ENCODE results near the gene LRRC32. TPM values are rescaled to one million over a fixed set of nuclear protein-coding genes. Genes with fewer than 3 reads are reported as not detected.

The LRRC32 gene
- polyA plus RNA-seq, 1 donor (not counting 4 experiments of a cell fraction or from before 2014, with no cell fraction given), result not detected

DNA sequence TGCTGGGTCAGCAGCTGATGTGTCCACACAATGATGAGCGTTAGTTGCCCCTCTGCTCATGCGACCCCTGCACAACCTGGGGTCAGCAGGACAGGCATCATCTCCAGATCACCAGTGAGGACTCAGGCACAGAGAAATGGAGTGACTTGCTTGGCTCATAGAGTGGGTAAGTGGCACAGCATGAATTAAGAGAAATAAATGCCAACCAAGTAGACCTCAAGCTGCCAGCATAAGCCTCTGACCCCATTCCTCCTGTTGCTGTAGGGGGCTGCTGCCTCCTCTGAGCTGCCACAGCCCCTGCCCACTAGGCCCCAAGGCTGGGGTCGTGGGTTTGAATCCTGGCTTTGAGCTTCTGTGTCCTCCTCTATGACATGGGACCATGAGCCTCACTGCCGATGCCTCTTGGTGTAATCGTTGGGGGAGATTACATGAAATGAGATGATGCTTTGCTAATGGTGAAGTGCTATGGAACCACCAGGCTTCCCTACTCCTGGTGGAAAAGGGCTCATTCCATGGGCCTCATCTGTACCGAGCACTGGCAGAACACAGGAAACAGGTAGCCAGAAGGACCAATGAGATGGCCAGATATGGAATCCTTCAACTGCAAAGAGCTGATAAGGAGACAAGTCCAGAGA is 33.6 kb downstream of the LRRC32 start:
- Histone ChIP-seq H4K20me1 (ENCODE audit: control insufficient read depth, extremely low read depth, insufficient read depth, low read length) (no peaks in the 10 kb centered on the region), H3K9me3 (ENCODE audit: control insufficient read depth, low read depth, low read length) (no peaks in the 10 kb centered on the region), H3K79me2 (ENCODE audit: control insufficient read depth, insufficient read depth, low read length) (no peaks in the 10 kb centered on the region), H3K27me3 (ENCODE audit: control insufficient read depth, extremely low read depth, insufficient read depth, low read length) (peaks cover 14% of the 10 kb centered on the region), H3K9me1 (ENCODE audit: control insufficient read depth, extremely low read depth, insufficient read depth, low read length) (no peaks in the 10 kb centered on the region), H3K4me3 (ENCODE audit: control insufficient read depth in 2 of 3, extremely low read depth in 1 of 3, insufficient read depth in 2 of 3, low read depth in 1 of 3, low read length in 3 of 3) (no peak overlapping the region), H3K4me2 (ENCODE audit: control insufficient read depth, extremely low read depth, insufficient read depth, low read depth, low read length) (no peak overlapping the region), H3K4me1 (ENCODE audit: control insufficient read depth, extremely low read depth, insufficient read depth, low read length) (no peaks in the 10 kb centered on the region), H3K36me3 (ENCODE audit: control insufficient read depth in 2 of 2, extremely low read depth in 1 of 2, insufficient read depth in 2 of 2, low read length in 2 of 2) (no peaks in the 10 kb centered on the region), H2AFZ (ENCODE audit: control insufficient read depth, low read length) (no peak overlapping the region), H3K27ac (ENCODE audit: control insufficient read depth, insufficient read depth, low read length) (no peak overlapping the region), H3K9ac (ENCODE audit: control insufficient read depth, extremely low read depth, insufficient read depth, low read length) (no peak overlapping the region)
- FAIRE-seq (no peak), DNase-seq (ENCODE audit: low read depth, low spot score) (no peak)
- no peak for TF ChIP-seq EZH2 (IDR thresholded peaks at IDR 0.05; ENCODE audit: low read length)
- TF ChIP-seq, protein P1, sequence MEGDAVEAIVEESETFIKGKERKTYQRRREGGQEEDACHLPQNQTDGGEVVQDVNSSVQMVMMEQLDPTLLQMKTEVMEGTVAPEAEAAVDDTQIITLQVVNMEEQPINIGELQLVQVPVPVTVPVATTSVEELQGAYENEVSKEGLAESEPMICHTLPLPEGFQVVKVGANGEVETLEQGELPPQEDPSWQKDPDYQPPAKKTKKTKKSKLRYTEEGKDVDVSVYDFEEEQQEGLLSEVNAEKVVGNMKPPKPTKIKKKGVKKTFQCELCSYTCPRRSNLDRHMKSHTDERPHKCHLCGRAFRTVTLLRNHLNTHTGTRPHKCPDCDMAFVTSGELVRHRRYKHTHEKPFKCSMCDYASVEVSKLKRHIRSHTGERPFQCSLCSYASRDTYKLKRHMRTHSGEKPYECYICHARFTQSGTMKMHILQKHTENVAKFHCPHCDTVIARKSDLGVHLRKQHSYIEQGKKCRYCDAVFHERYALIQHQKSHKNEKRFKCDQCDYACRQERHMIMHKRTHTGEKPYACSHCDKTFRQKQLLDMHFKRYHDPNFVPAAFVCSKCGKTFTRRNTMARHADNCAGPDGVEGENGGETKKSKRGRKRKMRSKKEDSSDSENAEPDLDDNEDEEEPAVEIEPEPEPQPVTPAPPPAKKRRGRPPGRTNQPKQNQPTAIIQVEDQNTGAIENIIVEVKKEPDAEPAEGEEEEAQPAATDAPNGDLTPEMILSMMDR (optimal IDR thresholded peaks at IDR 0.05 in 1 of 3, IDR thresholded peaks at IDR 0.05 in 1 of 3, conservative IDR thresholded peaks at IDR 0.05 in 1 of 3; ENCODE audit: extremely low read depth in 1 of 3, insufficient read depth in 2 of 3, low read length in 3 of 3), result no peak
- dilution Hi-C loops (cut with MboI; ENCODE audit: extremely low pct_ligation_motif_present, low sequenced_read_pairs), result no loop called here

DNA sequence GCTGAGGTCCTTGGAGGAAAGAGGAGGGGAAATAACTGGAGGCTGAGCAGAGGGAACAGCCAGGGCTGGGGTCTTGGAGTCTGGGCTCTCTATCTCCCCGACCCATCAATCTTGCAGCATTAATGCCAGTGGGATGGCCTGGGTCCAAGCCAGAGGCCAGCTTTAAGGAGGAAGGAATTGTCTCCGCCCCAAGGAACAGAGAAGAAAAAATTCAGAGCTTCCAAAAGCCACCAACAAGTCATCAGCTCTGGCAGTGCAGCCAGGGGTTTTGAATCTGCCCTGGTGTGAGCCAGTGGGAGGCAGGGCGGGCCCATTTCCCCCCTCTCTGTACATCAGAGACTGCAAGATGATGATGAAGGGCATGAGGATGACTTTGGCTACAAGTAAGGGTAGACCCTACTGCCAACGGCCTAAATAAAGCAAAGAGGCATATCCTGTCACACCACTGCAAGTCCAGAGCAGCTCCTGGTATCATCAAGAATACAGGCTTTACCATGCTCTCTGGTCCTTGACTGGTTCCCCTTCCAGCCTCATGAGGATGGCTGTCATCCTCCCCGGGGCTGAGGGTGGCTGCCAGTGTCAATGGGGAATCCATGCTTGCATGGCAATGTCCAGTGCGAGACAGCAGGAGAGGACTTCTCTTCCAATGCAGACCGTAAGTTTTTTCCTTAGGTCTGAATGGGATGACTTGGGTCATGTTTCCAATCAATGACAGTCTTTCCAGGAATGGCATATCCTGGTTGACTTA is 34.4 kb downstream of the LRRC32 start:
- Histone ChIP-seq H3K4me2 (ENCODE audit: control insufficient read depth, extremely low read depth, insufficient read depth, low read depth, low read length) (no peak overlapping the region), H3K9me1 (ENCODE audit: control insufficient read depth, extremely low read depth, insufficient read depth, low read length) (no peaks in the 10 kb centered on the region), H3K27ac (ENCODE audit: control insufficient read depth, insufficient read depth, low read length) (no peak overlapping the region), H3K36me3 (ENCODE audit: control insufficient read depth in 2 of 2, extremely low read depth in 1 of 2, insufficient read depth in 2 of 2, low read length in 2 of 2) (no peaks in the 10 kb centered on the region), H3K9me3 (ENCODE audit: control insufficient read depth, low read depth, low read length) (no peaks in the 10 kb centered on the region), H3K9ac (ENCODE audit: control insufficient read depth, extremely low read depth, insufficient read depth, low read length) (no peak overlapping the region), H3K27me3 (ENCODE audit: control insufficient read depth, extremely low read depth, insufficient read depth, low read length) (peaks cover 13% of the 10 kb centered on the region), H3K4me1 (ENCODE audit: control insufficient read depth, extremely low read depth, insufficient read depth, low read length) (no peaks in the 10 kb centered on the region), H2AFZ (ENCODE audit: control insufficient read depth, low read length) (no peak overlapping the region), H3K79me2 (ENCODE audit: control insufficient read depth, insufficient read depth, low read length) (no peaks in the 10 kb centered on the region), H4K20me1 (ENCODE audit: control insufficient read depth, extremely low read depth, insufficient read depth, low read length) (no peaks in the 10 kb centered on the region), H3K4me3 (ENCODE audit: control insufficient read depth in 2 of 3, extremely low read depth in 1 of 3, insufficient read depth in 2 of 3, low read depth in 1 of 3, low read length in 3 of 3) (no peak overlapping the region)
- FAIRE-seq, result no peak
- no peak for DNase-seq (ENCODE audit: low read depth, low spot score)
- TF ChIP-seq EZH2 (IDR thresholded peaks at IDR 0.05; ENCODE audit: low read length), result no peak
- TF ChIP-seq, protein P1 (optimal IDR thresholded peaks at IDR 0.05 in 1 of 3, IDR thresholded peaks at IDR 0.05 in 1 of 3, conservative IDR thresholded peaks at IDR 0.05 in 1 of 3; ENCODE audit: extremely low read depth in 1 of 3, insufficient read depth in 2 of 3, low read length in 3 of 3), result no peak
- dilution Hi-C loops (cut with MboI; ENCODE audit: extremely low pct_ligation_motif_present, low sequenced_read_pairs), result no loop called here

All from keratinocyte (primary cell).